K562 treated with DMSO at 1 percent for 24 hours (cell line): Measurements from ENCODE around the gene PBOV1. TPM values are rescaled to one million over a fixed set of nuclear protein-coding genes. Genes with fewer than 3 reads are reported as not detected.

Source experiments
- total RNA-seq: library from RNA; unstranded; fragments of 300-600 nt; gene quantifications from 2 replicates; pipeline ENCODE4 v1.2.3, GENCODE V29; 2022; ENCODE audit warnings: low read depth; ENCODE audit not compliant: insufficient read depth

PBOV1 gene
- total RNA-seq, result not detected in 2 replicates

DNA sequence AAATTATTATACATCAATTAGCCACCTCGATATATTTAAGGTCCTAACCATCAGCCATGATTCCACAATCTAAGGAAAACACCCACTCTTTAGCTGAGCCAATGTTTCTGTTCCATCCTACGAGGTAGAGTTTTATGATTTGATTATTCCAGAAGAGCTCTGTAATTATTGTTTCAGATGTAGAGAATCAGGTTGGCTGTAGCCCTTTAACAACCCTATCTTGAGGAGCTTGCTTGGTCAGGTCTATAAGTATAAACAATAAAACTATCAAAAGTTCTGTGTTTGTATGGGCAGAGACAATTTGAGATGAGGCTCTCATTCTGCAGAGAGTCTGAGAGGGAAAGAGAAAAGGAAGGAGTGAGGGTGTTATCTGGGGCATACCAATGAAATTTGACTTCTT is at the start of gene PBOV1:
Gene PBOV1, minus strand, starts transcription at position 43 of the 400 bp plus-strand sequence. CDS start 96 bp downstream, outside the sequence.

Other genes with a start within 250 kb of the PBOV1 start
- gene PERP, start 111.1 kb downstream of the PBOV1 start, total RNA-seq, result 0.27 and 0.58 TPM in 2 replicates
- not detected in 2 replicates for gene ARFGEF3, start 56.6 kb downstream of the PBOV1 start, total RNA-seq
- gene SMIM28, start 159.4 kb upstream of the PBOV1 start, total RNA-seq, result not detected in 2 replicates
- 50.3 and 56.3 TPM in 2 replicates for gene HEBP2, start 185.7 kb upstream of the PBOV1 start, total RNA-seq